GM18858 (cell line): ENCODE measurements around the gene CARM1.
"Not testable (repeated sequence)": the region's sequence is repeated elsewhere in the genome, so short reads cannot be mapped to it uniquely, and the experiment has no call there.

Experiments
- ATAC-seq: cut with Tn5 transposase; IDR thresholded peaks from one replicate; pipeline ENCODE4 v1.9.1; 2021; ENCODE audit not compliant: unreplicated experiment

The CARM1 gene

DNA sequence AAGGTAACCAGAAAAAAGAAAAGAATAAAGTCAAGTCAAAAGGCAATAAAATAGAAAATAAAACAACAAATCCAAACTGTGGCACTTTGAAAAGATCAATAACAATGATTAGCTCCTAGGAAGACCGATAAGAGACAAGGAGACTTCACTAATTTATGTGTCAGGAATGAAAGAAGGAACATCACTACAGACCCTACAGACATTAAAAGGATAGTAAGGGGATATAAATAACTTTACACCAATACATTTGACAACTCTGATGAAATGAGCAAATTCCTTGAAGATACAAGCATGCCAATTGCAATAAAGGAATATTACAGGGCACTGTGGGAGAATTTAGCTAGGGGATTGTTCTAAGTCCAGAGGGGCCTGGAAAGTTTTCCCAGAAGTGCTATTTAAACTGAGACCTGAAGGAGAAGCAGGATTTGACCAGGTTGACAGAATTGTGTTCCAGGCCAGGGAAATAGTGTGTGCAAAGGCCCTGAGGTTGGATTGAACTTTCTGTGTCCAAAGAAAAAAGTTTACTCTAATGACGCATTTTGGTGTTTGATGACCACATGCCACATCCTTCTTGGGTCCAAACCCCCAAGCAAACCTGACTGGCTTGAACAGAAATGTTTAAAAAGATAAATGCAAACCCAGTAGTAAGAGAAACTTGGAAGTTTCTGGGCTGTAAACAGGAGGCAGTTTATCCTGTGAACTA lies 24.7 kb upstream of the CARM1 start:
- ATAC-seq = no peak

- ATAC-seq = no peak
Measured at GRCh38 chr19:10848230-10848856, 23.0 kb upstream of the CARM1 start, which contains the start of gene C19orf38. TSS of gene C19orf38 (plus strand) at chr19:10848415. CDS start at chr19:10848509, 94 bp downstream.

- no peak for ATAC-seq
Measured at GRCh38 chr19:10850631-10851030, 20.7 kb upstream of the CARM1 start.

GRCh38 chr19:10852098-10852800 lies 19.1 kb upstream of the CARM1 start:
- ATAC-seq = no peak

DNA sequence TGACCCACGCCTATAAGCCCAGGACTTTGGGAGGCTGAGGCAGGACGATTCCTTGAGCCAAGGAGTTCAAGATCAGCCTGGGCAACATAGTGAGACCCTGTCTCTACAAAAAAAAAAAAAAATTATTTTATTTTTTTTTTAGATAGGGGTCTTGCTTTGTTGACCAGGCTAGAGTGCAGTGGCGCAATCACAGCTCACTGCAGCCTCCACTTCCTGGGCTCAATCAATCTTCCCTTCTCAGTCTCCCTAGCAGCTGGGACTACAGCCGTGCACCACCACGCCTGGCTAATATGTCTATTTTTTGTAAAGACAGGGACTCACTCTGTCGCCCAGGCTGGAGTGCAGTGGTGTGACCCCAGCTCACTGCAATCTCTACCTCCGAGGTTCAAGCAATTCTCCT lies 18.4 kb upstream of the CARM1 start:
- no peak for ATAC-seq

DNA sequence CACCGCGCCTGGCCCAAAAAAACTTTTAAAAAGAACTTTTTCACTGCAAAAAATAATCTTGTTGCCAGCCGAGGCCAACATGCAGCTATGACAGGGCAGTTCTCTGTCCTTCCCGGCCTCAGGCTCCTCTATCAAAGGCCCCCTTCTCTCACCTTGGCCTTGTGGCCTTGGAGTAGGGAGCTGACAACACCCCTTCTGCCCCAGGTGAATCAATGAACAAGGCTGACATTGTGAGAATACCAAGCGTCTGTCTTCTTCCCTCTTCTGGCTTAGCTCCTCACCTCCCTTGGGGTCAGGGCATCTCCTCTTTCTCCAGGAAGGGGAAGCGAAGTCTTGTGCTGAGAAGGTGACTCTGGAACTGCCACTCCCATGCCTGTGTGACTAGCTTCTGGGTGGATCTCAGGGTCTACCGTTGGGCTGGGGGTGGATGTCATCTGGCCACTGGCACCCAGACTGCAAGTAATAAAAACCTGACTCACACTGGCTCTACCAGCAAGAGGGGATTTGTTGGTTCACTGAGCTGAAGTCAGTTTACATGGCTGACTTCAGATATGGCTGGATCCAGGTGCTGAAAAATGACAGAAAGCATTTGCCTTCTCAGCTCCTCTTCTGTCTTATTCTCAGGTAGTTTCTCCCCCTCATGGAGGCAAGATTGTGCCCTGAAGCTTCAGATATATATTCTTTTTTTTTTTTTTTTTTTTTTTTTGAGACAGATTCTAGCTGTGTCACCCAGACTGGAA lies 16.8 kb upstream of the CARM1 start:
- ATAC-seq = no peak

- no peak for ATAC-seq
Measured at GRCh38 chr19:10855879-10856522, 15.4 kb upstream of the CARM1 start.

DNA sequence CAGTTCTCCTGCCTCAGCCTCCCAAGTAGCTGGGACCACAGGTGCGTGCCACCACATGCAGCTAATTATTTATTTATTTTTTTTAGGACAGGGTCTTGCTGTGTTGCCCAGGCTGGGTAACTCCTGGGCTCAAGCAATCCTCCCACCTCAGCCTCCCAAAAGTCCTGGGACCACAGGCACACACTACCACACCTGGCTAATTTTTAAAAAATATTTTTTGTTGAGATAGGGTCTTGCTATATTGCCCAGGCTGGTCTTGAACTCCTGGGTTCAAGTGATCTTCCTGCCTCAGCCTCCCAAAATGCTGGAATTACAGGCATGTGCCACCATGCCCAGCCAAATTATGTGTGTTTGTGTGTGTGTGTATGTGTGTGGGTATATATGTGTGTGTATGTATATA lies 14.5 kb upstream of the CARM1 start:
- not testable (repeated sequence) for ATAC-seq

DNA sequence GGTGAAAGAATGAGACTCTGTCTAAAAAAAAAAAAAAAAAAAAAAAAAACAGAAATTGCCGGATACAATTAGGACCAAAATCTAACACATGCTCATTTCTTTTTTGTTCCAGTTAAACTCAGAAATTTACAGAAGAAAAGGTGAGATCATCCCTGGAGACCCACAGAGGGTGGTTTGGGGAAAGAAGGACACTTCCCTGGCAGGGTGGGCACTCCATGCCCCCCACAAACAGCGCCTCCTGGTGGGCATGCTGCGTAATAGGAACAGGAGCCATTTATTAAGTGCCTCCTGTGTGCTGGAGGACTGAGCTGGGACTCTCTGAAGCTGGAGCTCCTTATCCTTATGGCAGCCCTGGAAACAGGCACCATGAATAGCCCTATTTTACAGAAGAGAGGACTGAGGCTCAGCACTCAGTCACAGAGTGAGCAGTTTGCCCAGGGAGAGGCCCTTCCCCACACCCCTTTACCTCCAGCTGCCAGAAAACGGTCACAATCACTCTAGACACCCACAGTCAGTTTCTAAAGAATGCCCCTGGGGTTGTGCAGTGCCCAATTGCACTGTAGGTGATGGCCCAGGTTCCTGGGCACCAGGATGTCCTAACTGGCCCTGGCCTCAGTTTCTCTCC lies 13.0 kb upstream of the CARM1 start:
- ATAC-seq = no peak

- no peak for ATAC-seq
Measured at GRCh38 chr19:10861103-10861651, 10.2 kb upstream of the CARM1 start.

GRCh38 chr19:10862561-10863106 lies 8.7 kb upstream of the CARM1 start:
- ATAC-seq = no peak

DNA sequence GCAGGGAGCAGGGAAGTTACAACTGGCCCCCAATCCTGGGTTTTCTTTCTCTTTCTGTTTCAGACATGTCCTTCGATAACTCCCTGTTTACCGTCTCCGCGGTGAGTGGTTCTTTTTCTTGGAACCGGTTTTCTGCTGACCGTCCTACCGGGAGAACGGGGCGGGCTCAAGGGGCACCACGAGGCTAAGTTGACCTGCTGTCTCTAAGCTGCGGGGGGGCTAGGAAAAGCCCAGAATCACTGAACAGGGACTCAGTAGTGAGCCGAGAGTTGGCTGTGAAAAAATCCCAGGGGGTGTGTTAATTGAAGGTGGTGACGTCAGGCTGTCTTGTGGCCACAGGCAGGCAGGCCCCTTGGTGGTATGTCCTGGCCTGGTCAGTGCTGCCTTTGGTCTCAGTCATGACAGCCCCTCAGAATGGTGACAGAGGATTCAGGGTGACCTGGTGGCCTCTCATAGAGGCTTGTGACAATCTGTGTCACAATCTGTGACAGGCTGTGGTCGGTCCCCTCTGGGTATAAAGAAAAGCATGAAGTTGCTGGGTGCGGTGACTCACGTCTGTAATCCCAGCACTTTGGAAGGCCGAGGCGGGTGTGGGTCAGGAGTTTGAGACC lies 8.1 kb upstream of the CARM1 start:
- ATAC-seq = no peak

DNA sequence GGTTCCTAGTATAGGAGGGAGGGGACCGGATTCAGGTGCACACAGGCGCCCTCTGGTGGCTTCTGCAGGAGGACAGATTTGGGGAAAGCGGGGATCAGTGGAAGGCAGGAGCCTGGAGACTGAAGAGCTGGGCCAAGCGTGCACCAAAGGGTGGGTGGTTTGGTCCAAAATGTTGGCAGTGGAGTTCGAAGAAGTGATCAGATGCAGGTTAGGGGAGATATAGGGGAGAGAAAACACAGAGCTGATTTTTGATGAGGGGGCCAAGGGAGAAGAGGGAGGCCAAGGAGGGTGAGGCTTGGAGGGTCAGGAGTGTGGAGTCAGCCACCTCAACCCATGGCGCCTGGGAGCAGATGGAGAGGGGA lies 6.8 kb upstream of the CARM1 start:
- ATAC-seq = no peak

DNA sequence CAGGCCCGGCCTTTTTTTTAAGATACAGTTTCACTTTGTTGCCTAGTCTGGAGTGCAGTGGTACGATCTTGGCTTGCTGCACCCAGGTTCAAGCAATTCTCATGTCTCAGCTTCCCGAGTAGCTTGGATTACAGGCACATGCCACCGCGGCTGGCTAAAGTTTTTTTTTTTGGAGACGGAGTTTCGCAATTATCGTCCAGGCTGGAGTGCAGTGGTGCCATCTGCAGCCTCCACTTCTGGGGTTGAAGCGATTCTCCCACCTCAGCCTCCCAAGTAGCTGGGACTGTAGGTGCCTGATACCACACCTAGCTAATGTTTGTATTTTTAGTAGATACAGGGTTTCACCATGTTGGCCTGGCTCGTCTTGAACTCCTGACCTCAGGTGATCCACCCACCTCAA lies 4.9 kb upstream of the CARM1 start:
- no peak for ATAC-seq

GRCh38 chr19:10868872-10869547 lies 2.3 kb upstream of the CARM1 start:
- ATAC-seq = no peak

DNA sequence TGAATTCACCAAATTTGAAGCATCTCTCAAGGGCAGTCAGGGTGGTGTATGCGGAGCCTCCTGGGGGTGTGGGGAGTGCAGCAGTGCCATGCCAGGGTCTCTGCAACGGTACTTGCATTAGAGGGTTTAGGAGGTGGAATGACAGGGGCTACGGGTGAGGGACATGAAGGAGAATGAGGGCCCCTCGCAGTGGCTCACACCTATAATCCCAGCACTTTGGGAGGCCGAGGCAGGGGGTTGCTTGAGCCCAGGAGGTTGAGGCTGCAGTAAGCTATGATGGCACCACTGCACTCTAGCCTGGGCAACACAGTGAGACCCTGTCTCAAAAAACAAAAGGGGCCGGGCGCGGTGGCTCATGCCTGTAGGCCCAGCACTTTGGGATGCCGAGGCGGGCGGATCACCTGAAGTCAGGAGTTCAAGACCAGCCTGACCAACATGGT lies 1.5 kb upstream of the CARM1 start:
- ATAC-seq = not testable (repeated sequence)

- ATAC-seq = no peak
Measured at GRCh38 chr19:10870501-10870954, 825 bp upstream of the CARM1 start.

- peak; percentile 5 for ATAC-seq
Measured at GRCh38 chr19:10871711-10872545, 575 bp downstream of the CARM1 start.
